Measurements from ENCODE around the gene GPX4. TPM values are rescaled to one million over a fixed set of nuclear protein-coding genes. Genes with fewer than 3 reads are reported as not detected.

The GPX4 gene
- total RNA-seq, 3 donors from 2014 or later, result 148 to 165 (median 162) TPM

- no peak overlapping the region for H3K4me3 Mint-ChIP-seq
- DNase-seq (no peak), ATAC-seq (no peak)
- no peaks in the 10 kb centered on the region for H3K4me1 Mint-ChIP-seq (ENCODE audit: low read depth)
- H3K27me3 Mint-ChIP-seq (ENCODE audit: low read depth), result no peaks in the 10 kb centered on the region
- peaks cover 3% of the 10 kb centered on the region for H3K36me3 Mint-ChIP-seq (ENCODE audit: insufficient read depth)
- H3K9me3 Mint-ChIP-seq, result no peaks in the 10 kb centered on the region
Observed at GRCh38 chr19:1155352-1156304, 51.8 kb downstream of the GPX4 start.

Other genes with a start within 250 kb of the GPX4 start
- gene CFD, start 244.3 kb upstream of the GPX4 start, total RNA-seq, result 1 to 10 TPM in 2 of 3 donors, under 1 TPM in 1; 0.49 to 1.9 (median 1.1) TPM
- 10 to 100 TPM; 70.4 to 73.9 (median 73.6) TPM for gene MED16, start 210.8 kb upstream of the GPX4 start, total RNA-seq
- gene RNU6-9, start 210.5 kb upstream of the GPX4 start, total RNA-seq, result not detected
- gene R3HDM4, start 190.8 kb upstream of the GPX4 start, total RNA-seq, result 10 to 100 TPM; 92.3 to 97.7 (median 96.3) TPM
- 1 to 10 TPM; 2.9 to 5.1 (median 3.3) TPM for gene KISS1R, start 186.7 kb upstream of the GPX4 start, total RNA-seq
- gene ARID3A, start 178.0 kb upstream of the GPX4 start, total RNA-seq, result 10 to 100 TPM in 1 of 3 donors, 1 to 10 TPM in 2; 7.3 to 13.2 (median 10.0) TPM
- gene WDR18, start 119.6 kb upstream of the GPX4 start, total RNA-seq, result 100 to 1,000 TPM; 163 to 217 (median 199) TPM
- gene GRIN3B, start 103.6 kb upstream of the GPX4 start, total RNA-seq, result under 1 TPM; 0.05 to 0.19 (median 0.08) TPM
- gene TMEM259, start 82.9 kb upstream of the GPX4 start, total RNA-seq, result 100 to 1,000 TPM; 197 to 210 (median 204) TPM
- gene RNU6-2, start 82.5 kb upstream of the GPX4 start, total RNA-seq, result not detected
- gene CNN2, start 77.4 kb upstream of the GPX4 start, total RNA-seq, result 10 to 100 TPM; 52.3 to 69.3 (median 57.8) TPM
- gene ABCA7, start 63.9 kb upstream of the GPX4 start, total RNA-seq, result 1 to 10 TPM; 7.1 to 8.7 (median 8.6) TPM
- gene ARHGAP45, start 36.8 kb upstream of the GPX4 start, total RNA-seq, result 100 to 1,000 TPM; 128 to 133 (median 133) TPM
- 100 to 1,000 TPM; 303 to 380 (median 323) TPM for gene POLR2E, start 8.6 kb upstream of the GPX4 start, total RNA-seq
- gene SBNO2, start 70.3 kb downstream of the GPX4 start, total RNA-seq, result 100 to 1,000 TPM; 134 to 140 (median 139) TPM
- gene STK11, start 101.8 kb downstream of the GPX4 start, total RNA-seq, result 10 to 100 TPM; 64.4 to 72.0 (median 69.8) TPM
- 1 to 10 TPM in 2 of 3 donors, under 1 TPM in 1; 0.63 to 1.4 (median 1.1) TPM for gene CBARP, start 134.0 kb downstream of the GPX4 start, total RNA-seq
- gene ATP5F1D, start 137.8 kb downstream of the GPX4 start, total RNA-seq, result 100 to 1,000 TPM; 259 to 434 (median 312) TPM
- gene MIDN, start 144.6 kb downstream of the GPX4 start, total RNA-seq, result 10 to 100 TPM; 63.2 to 70.0 (median 68.7) TPM
- gene CIRBP, start 165.3 kb downstream of the GPX4 start, total RNA-seq, result 100 to 1,000 TPM; 269 to 294 (median 285) TPM
- gene FAM174C, start 171.5 kb downstream of the GPX4 start, total RNA-seq, result 100 to 1,000 TPM; 189 to 199 (median 194) TPM
- not detected for gene EFNA2, start 181.9 kb downstream of the GPX4 start, total RNA-seq

All from activated T-cell treated with anti-CD3 and anti-CD28 coated beads, Interleukin-2, amount 50 U/mL, for 4 hours (primary cell).